H1 (cell line): ENCODE data around the gene RAB36. TPM values are rescaled to one million over a fixed set of nuclear protein-coding genes. Genes with fewer than 3 reads are reported as not detected.

Experiments
- CTCF ChIA-PET: fragments of 300-600 bp; sonication (Branson Sonifier 250); formaldehyde crosslinking; loops from one replicate; lab custom pipeline; 2021; ENCODE audit not compliant: partially characterized antibody; lab: Charles Lee
- POLR2A ChIA-PET: fragments of 300-600 bp; sonication (Branson Sonifier 250); formaldehyde crosslinking; loops from one replicate; lab custom pipeline; 2021; ENCODE audit warnings: inconsistent platforms; ENCODE audit not compliant: partially characterized antibody; lab: Charles Lee
- DNase-seq, 2 experiments: peaks; one replicate each; pipeline versions ENCODE4 v3.0.0 to v3.0.0-alpha.2; 2010 to 2022; ENCODE audit warnings: low spot score in 2 of 2, low read depth in 1 of 2, mixed read lengths in 1 of 2
- FAIRE-seq: peaks from 2 replicates; lab custom pipeline; 2011; peaks lifted over from hg19 to GRCh38; lab: Jason Lieb, UNC
- H2AFZ ChIP-seq: 2 replicates; pipeline ENCODE4 v1.8.1; 2012; ENCODE audit warnings: low read length, inconsistent platforms
- H2AK5ac ChIP-seq: 2 replicates; pipeline ENCODE4 v1.6.1; 2013; ENCODE audit warnings: low read depth, low read length
- H2BK120ac ChIP-seq: replicated peaks from 2 replicates; pipeline ENCODE3; 2013; ENCODE audit warnings: low read depth, low read length, inconsistent platforms
- H2BK12ac ChIP-seq: 2 replicates; pipeline ENCODE4 v1.6.1; 2013; ENCODE audit warnings: low read depth, low read length
- H2BK15ac ChIP-seq: 2 replicates; pipeline ENCODE4 v1.6.1; 2013; ENCODE audit warnings: low read length
- H2BK20ac ChIP-seq: 2 replicates; pipeline ENCODE4 v1.6.1; 2013; ENCODE audit warnings: low read length
- H2BK5ac ChIP-seq: 2 replicates; pipeline ENCODE4 v1.6.1; 2013; ENCODE audit warnings: low read depth, low read length
- H3K14ac ChIP-seq: 2 replicates; pipeline ENCODE4 v1.6.1; 2013; ENCODE audit warnings: inconsistent platforms; ENCODE audit not compliant: insufficient read length
- H3K18ac ChIP-seq: 2 replicates; pipeline ENCODE4 v1.6.1; 2013; ENCODE audit warnings: low read length; ENCODE audit errors: extremely low read depth
- H3K23ac ChIP-seq: 2 replicates; pipeline ENCODE4 v1.6.1; 2013; ENCODE audit warnings: inconsistent platforms; ENCODE audit not compliant: insufficient read length
- H3K23me2 ChIP-seq: 2 replicates; pipeline ENCODE4 v1.6.1; 2013; ENCODE audit warnings: low read depth, low read length
- H3K27ac ChIP-seq: 2 replicates; pipeline ENCODE4 v1.6.1; 2011; ENCODE audit warnings: low read depth, low read length, inconsistent platforms
- H3K27me3 ChIP-seq, 4 experiments: replicated peaks in 1 of 4; 1 replicate in 1 of 4; 2 replicates in 3 of 4; pipeline versions ENCODE4 v1.6.1 to v1.8.1; 2011 to 2013; ENCODE audit warnings: low read length in 3 of 4, mild to moderate bottlenecking in 3 of 4, inconsistent platforms in 2 of 4, mixed read lengths in 2 of 4, moderate library complexity in 1 of 4; ENCODE audit not compliant: control insufficient read depth in 3 of 4, insufficient read depth in 3 of 4; ENCODE audit errors: extremely low read depth in 1 of 4
- H3K36me3 ChIP-seq, 4 experiments: 2 replicates each; pipeline versions ENCODE4 v1.6.1 to v1.8.1; 2011 to 2013; ENCODE audit warnings: mild to moderate bottlenecking in 4 of 4, low read length in 3 of 4, moderate library complexity in 2 of 4, control low read depth in 1 of 4, inconsistent platforms in 1 of 4; ENCODE audit not compliant: insufficient read depth in 4 of 4, control insufficient read depth in 2 of 4
- H3K4ac ChIP-seq: replicated peaks from 2 replicates; pipeline ENCODE3; 2013; ENCODE audit warnings: low read length, low read depth, mixed read lengths, inconsistent platforms; ENCODE audit not compliant: insufficient read length
- H3K4me1 ChIP-seq, 4 experiments: replicated peaks in 1 of 4; 1 replicate in 1 of 4; 2 replicates in 3 of 4; pipeline versions ENCODE4 v1.6.1 to v1.8.1; 2011 to 2013; ENCODE audit warnings: low read length in 3 of 4, inconsistent platforms in 2 of 4, mixed read lengths in 1 of 4; ENCODE audit not compliant: insufficient read depth in 4 of 4, control insufficient read depth in 3 of 4
- H3K4me2 ChIP-seq, 2 experiments: 2 replicates each; pipeline versions ENCODE4 v1.6.1 to v1.8.1; 2011 to 2013; ENCODE audit warnings: low read depth in 2 of 2, low read length in 2 of 2, control low read depth in 1 of 2, inconsistent platforms in 1 of 2, mild to moderate bottlenecking in 1 of 2; ENCODE audit not compliant: insufficient read depth in 1 of 2
- H3K4me3 ChIP-seq, 4 experiments: fragments of 200-600, 300-600 bp in 1 of 4; sonication (generic), shearing (Covaris generic), sonication (Bioruptor Twin) in 1 of 4; 2 replicates each; pipeline versions ENCODE4 v1.5.1 to v1.8.1; 2011 to 2016; ENCODE audit warnings: low read length in 4 of 4, low read depth in 3 of 4, control low read depth in 2 of 4, inconsistent platforms in 2 of 4, mild to moderate bottlenecking in 2 of 4, mixed read lengths in 1 of 4, moderate library complexity in 1 of 4; ENCODE audit not compliant: insufficient read depth in 2 of 4; ENCODE audit errors: extremely low read depth in 1 of 4
- H3K56ac ChIP-seq: replicated peaks from 2 replicates; pipeline ENCODE3; 2013; ENCODE audit warnings: low read depth, mild to moderate bottlenecking, mixed read lengths, low read length, inconsistent platforms; ENCODE audit not compliant: insufficient read length
- H3K79me1 ChIP-seq: 2 replicates; pipeline ENCODE4 v1.6.1; 2013; ENCODE audit warnings: low read depth, low read length, control low read depth
- H3K79me2 ChIP-seq, 2 experiments: 2 replicates each; pipeline versions ENCODE4 v1.6.1 to v1.8.1; 2012 to 2013; ENCODE audit warnings: low read length in 2 of 2, mild to moderate bottlenecking in 2 of 2, inconsistent platforms in 1 of 2; ENCODE audit not compliant: insufficient read depth in 2 of 2, control insufficient read depth in 1 of 2
- H3K9ac ChIP-seq, 4 experiments: replicated peaks in 1 of 4; 1 replicate in 1 of 4; 2 replicates in 3 of 4; pipeline versions ENCODE4 v1.6.1 to v1.8.1; 2011 to 2013; ENCODE audit warnings: low read depth in 3 of 4, low read length in 3 of 4, control low read depth in 2 of 4, mild to moderate bottlenecking in 2 of 4, moderate library complexity in 2 of 4, inconsistent platforms in 1 of 4; ENCODE audit errors: extremely low read depth in 1 of 4
- H3K9me3 ChIP-seq, 2 experiments: 2 replicates each; pipeline versions ENCODE4 v1.6.1 to v1.8.1; 2012 to 2013; ENCODE audit warnings: mild to moderate bottlenecking in 2 of 2, moderate library complexity in 2 of 2, control low read depth in 1 of 2, inconsistent platforms in 1 of 2, low read depth in 1 of 2, low read length in 1 of 2, mixed read lengths in 1 of 2; ENCODE audit not compliant: insufficient read depth in 2 of 2
- H4K20me1 ChIP-seq, 2 experiments: replicated peaks in 1 of 2; 2 replicates each; pipeline versions ENCODE3 to v1.8.1; 2011 to 2013; ENCODE audit warnings: inconsistent platforms in 2 of 2, low read length in 2 of 2, mild to moderate bottlenecking in 1 of 2; ENCODE audit not compliant: insufficient read depth in 2 of 2, control insufficient read depth in 1 of 2
- H4K5ac ChIP-seq: 2 replicates; pipeline ENCODE4 v1.6.1; 2013; ENCODE audit warnings: low read length, low read depth, mixed read lengths, inconsistent platforms; ENCODE audit not compliant: insufficient read length
- H4K8ac ChIP-seq: 2 replicates; pipeline ENCODE4 v1.8.0; 2013; ENCODE audit warnings: mild to moderate bottlenecking, moderate library complexity, low read length, inconsistent platforms; ENCODE audit not compliant: insufficient read depth; ENCODE audit errors: extremely low read depth
- H4K91ac ChIP-seq: replicated peaks from 2 replicates; pipeline ENCODE3; 2013; ENCODE audit warnings: low read length, mixed read lengths, inconsistent platforms; ENCODE audit not compliant: insufficient read length
- BRCA1 ChIP-seq: IDR thresholded peaks from 2 replicates; pipeline ENCODE4 v1.6.1; 2012; ENCODE audit warnings: low read depth, low read length, improper control_type of control experiment
- CEBPB ChIP-seq: IDR thresholded peaks from 2 replicates; pipeline ENCODE4 v1.6.1; 2012; ENCODE audit warnings: low read depth, low read length
- CREB1 ChIP-seq: IDR thresholded peaks from 2 replicates; pipeline ENCODE4 v1.6.1; 2012; ENCODE audit warnings: inconsistent platforms
- FOSL1 ChIP-seq: IDR thresholded peaks from 2 replicates; pipeline ENCODE4 v1.6.1; 2011; ENCODE audit warnings: mild to moderate bottlenecking, low read depth, low read length, moderate library complexity; ENCODE audit not compliant: insufficient read depth
- KDM4A ChIP-seq: IDR thresholded peaks from one replicate; pipeline ENCODE4 v1.7.1; 2012; ENCODE audit warnings: low read depth, mild to moderate bottlenecking, moderate library complexity, low read length, inconsistent platforms; ENCODE audit not compliant: severe bottlenecking
- KDM5A ChIP-seq: fragments of 200-600 bp; IDR thresholded peaks from 2 replicates; pipeline ENCODE4 v1.7.1; 2012; ENCODE audit warnings: mild to moderate bottlenecking, low read length, inconsistent platforms, mixed read lengths
- NRF1 ChIP-seq: IDR thresholded peaks from 2 replicates; pipeline ENCODE4 v1.6.1; 2011; ENCODE audit warnings: mild to moderate bottlenecking, low read depth, low read length, improper control_type of control experiment
- POU5F1 ChIP-seq: IDR thresholded peaks from 2 replicates; pipeline ENCODE4 v1.6.1; 2011; ENCODE audit warnings: low read depth, mild to moderate bottlenecking, low read length, moderate library complexity
- RXRA ChIP-seq: IDR thresholded peaks from 2 replicates; pipeline ENCODE4 v1.6.1; 2011; ENCODE audit warnings: low read depth, mild to moderate bottlenecking, low read length, moderate library complexity; ENCODE audit not compliant: insufficient read depth
- SIRT6 ChIP-seq: IDR thresholded peaks from one replicate; pipeline ENCODE4 v1.7.1; 2012; ENCODE audit warnings: low read length, inconsistent platforms
- SRF ChIP-seq: IDR thresholded peaks from 2 replicates; pipeline ENCODE4 v1.6.1; 2011; ENCODE audit warnings: mild to moderate bottlenecking, low read depth, low read length, moderate library complexity
- SUZ12 ChIP-seq: fragments of 200-600 bp; sonication (generic); IDR thresholded peaks from 2 replicates; pipeline ENCODE4 v1.6.1; 2012; ENCODE audit warnings: mild to moderate bottlenecking, inconsistent platforms, low read length, moderate library complexity, mixed read lengths
- TBP ChIP-seq: IDR thresholded peaks from 2 replicates; pipeline ENCODE4 v1.6.1; 2011; ENCODE audit warnings: low read depth, low read length, improper control_type of control experiment
- USF2 ChIP-seq: IDR thresholded peaks from 2 replicates; pipeline ENCODE4 v1.6.1; 2011; ENCODE audit warnings: low read length, improper control_type of control experiment
- WGBS, 2 experiments: shearing (Covaris generic) in 1 of 2; methylation state at CpG; one replicate each; pipeline versions ENCODE4 v1.1.6 to v1.1.7; 2013 to 2015; ENCODE audit warnings: low lambda C conversion rate in 2 of 2, mixed read lengths in 2 of 2, inconsistent platforms in 1 of 2, low coverage in 1 of 2, missing lambda C conversion rate in 1 of 2; ENCODE audit not compliant: insufficient replicate concordance in 2 of 2, insufficient coverage in 1 of 2, insufficient read length in 1 of 2; ENCODE audit errors: extremely low coverage in 1 of 2, missing lambda C conversion rate in 1 of 2; 5-methylcytosine and 5-hydroxymethylcytosine counted together
- polyA plus RNA-seq, 7 experiments: library from polyadenylated mRNA; depleted of rRNA in 3 of 7; stranded (reverse) in 5 of 7; unstranded in 2 of 7; fragments of >200 nt in 5 of 7; fragments of 200-250 nt in 2 of 7; gene quantifications; 1 replicate in 5 of 7; 2 replicates in 1 of 7; 4 replicates in 1 of 7; pipeline versions ENCODE4 v1.2.1 to v1.2.3, GENCODE V29; 2011 to 2013; ENCODE audit warnings: missing spikeins in 2 of 7, mixed read lengths in 2 of 7
- total RNA-seq: library from RNA; stranded (reverse); fragmentation: NEBNext Ultra II Directional; extraction: Animal tissue kit (Norgen Biotek cat#: 25700); gene quantifications from 2 replicates; pipeline ENCODE4 v1.2.1, GENCODE V29; 2021

The RAB36 gene
- total and polyA plus RNA-seq, 2 of the 8 experiments (the other 6 are each of a cell fraction or from before 2014, with no cell fraction given): 1.0 to 1.5 TPM

GRCh38 chr22:23143119-23143518 lies 2.2 kb upstream of the RAB36 start:
- Histone ChIP-seq H3K9me3 (no peaks in the 10 kb centered on the region), H2BK5ac (no peak overlapping the region), H3K56ac (no peak overlapping the region), H3K23me2 (peaks cover 6% of the 10 kb centered on the region; the same call in 1 of the 2 replicates), H3K27ac (no peak overlapping the region), H2BK120ac (no peak overlapping the region), H2BK20ac (no peak overlapping the region), H3K79me2 (no peaks in the 10 kb centered on the region), H3K4me1 (peaks cover 0 to 10% (median 4%) of the 10 kb centered on the region in 4 experiments; a peak in 4 of 7 replicates), H4K91ac (no peak overlapping the region), H3K23ac (no peak overlapping the region), H3K9ac (no peak overlapping the region), H2AFZ (no peak overlapping the region), H3K27me3 (peaks cover 0 to 14% (median 7%) of the 10 kb centered on the region in 4 experiments; a peak in 5 of 7 replicates), H2BK15ac (no peak overlapping the region), H3K36me3 (no peaks in the 10 kb centered on the region), H4K5ac (no peak overlapping the region), H3K14ac (no peak overlapping the region), H3K18ac (no peak overlapping the region), H2AK5ac (no peak overlapping the region), H4K8ac (no peak overlapping the region), H3K4me2 (no peak overlapping the region), H2BK12ac (no peak overlapping the region), H4K20me1 (no peaks in the 10 kb centered on the region), H3K4ac (no peak overlapping the region), H3K4me3 (no peak overlapping the region), H3K79me1 (no peaks in the 10 kb centered on the region)
- POLR2A ChIA-PET: no interaction called here
- CTCF ChIA-PET: interaction anchor here (1.1 to 5.8 kb wide), 2 partner anchors 13 to 139 kb away, joined by 3 to 49 read pairs; no protein-coding TSS in a partner anchor
- no peak for DNase-seq
- FAIRE-seq: no peak
- WGBS, 2 experiments: 94% methylated on average over 1 of the region's 1 CpG; no CpG with 5 or more reads in 1 of the 2 experiments
- TF ChIP-seq BRCA1: no peak
- no peak for TF ChIP-seq CEBPB
- no peak for TF ChIP-seq SIRT6
- TF ChIP-seq KDM4A: no peak
- no peak for TF ChIP-seq CREB1
- no peak for TF ChIP-seq USF2
- TF ChIP-seq NRF1: no peak
- TF ChIP-seq KDM5A: no peak
- no peak for TF ChIP-seq TBP
- no peak for TF ChIP-seq SRF
- TF ChIP-seq SUZ12: no peak
- no peak for TF ChIP-seq POU5F1
- TF ChIP-seq FOSL1: no peak
- TF ChIP-seq RXRA: no peak
